ENCODE data around the gene C22orf31. TPM values are rescaled to one million over a fixed set of nuclear protein-coding genes. Genes with fewer than 3 reads are reported as not detected.

The C22orf31 gene
- total and polyA plus RNA-seq, 2 donors (not counting 3 experiments of a cell fraction or from before 2014, with no cell fraction given): not detected

- Histone ChIP-seq H4K20me1 (replicated peaks; ENCODE audit: control insufficient read depth, extremely low read depth, insufficient read depth, low read length) (no peaks in the 10 kb centered on the region), H3K27me3 (ENCODE audit: control insufficient read depth in 2 of 2, insufficient read depth in 2 of 2, low read length in 2 of 2) (peaks cover 4 to 6% of the 10 kb centered on the region in 2 experiments), H3K9ac (replicated peaks; ENCODE audit: extremely low read depth, insufficient read depth, low read length) (no peak overlapping the region), H3K79me2 (ENCODE audit: control insufficient read depth, insufficient read depth, low read length) (no peaks in the 10 kb centered on the region), H3K4me2 (ENCODE audit: insufficient read depth, low read length) (no peak overlapping the region), H3K4me3 (replicated peaks in 1 of 3; ENCODE audit: insufficient read depth in 1 of 3, low read depth in 1 of 3, low read length in 3 of 3) (no peak overlapping the region), H3K4me1 (ENCODE audit: control insufficient read depth, extremely low read depth, insufficient read depth, low read length) (no peaks in the 10 kb centered on the region), H3K9me3 (replicated peaks; ENCODE audit: control insufficient read depth, insufficient read depth, low read length) (no peaks in the 10 kb centered on the region), H3K27ac (ENCODE audit: insufficient read depth, low read depth, low read length) (no peak overlapping the region), H3K36me3 (ENCODE audit: control insufficient read depth in 2 of 2, extremely low read depth in 1 of 2, insufficient read depth in 2 of 2, low read length in 2 of 2) (no peaks in the 10 kb centered on the region), H3K9me1 (replicated peaks; ENCODE audit: control insufficient read depth, extremely low read depth, insufficient read depth, low read length) (no peaks in the 10 kb centered on the region), H2AFZ (ENCODE audit: low read depth, low read length) (no peak overlapping the region)
- ChIA-PET CTCF (no interaction called here), POLR2A (no interaction called here)
- BruUV-seq (replicated peaks): no TSS peak
- FAIRE-seq (no peak), DNase-seq (ENCODE audit: low read depth, low spot score) (no peak)
- intact Hi-C loops (cut with micrococcal nuclease) (no loop called here), dilution Hi-C loops (cut with MboI; ENCODE audit: extremely low pct_ligation_motif_present, low sequenced_read_pairs) (no loop called here)
- TF ChIP-seq EZH2 (IDR thresholded peaks at IDR 0.05; ENCODE audit: borderline replicate concordance, low read depth, low read length, severe bottlenecking) (no peak), FOS (IDR thresholded peaks at IDR 0.05; ENCODE audit: borderline replicate concordance, insufficient read depth, low read length) (no peak), POLR2AphosphoS5 (IDR thresholded peaks at IDR 0.05; ENCODE audit: insufficient read depth, low read depth, low read length) (no peak), MYC (IDR thresholded peaks at IDR 0.05; ENCODE audit: low read depth, low read length) (no peak), MAX (IDR thresholded peaks at IDR 0.05; ENCODE audit: insufficient read depth, insufficient read length) (no peak)
Observed at GRCh38 chr22:29098296-29098695, 36.7 kb upstream of the C22orf31 start.

- DNase-seq (ENCODE audit: low read depth, low spot score) (no peak), FAIRE-seq (no peak)
- Histone ChIP-seq H3K4me1 (ENCODE audit: control insufficient read depth, extremely low read depth, insufficient read depth, low read length) (no peaks in the 10 kb centered on the region), H3K4me3 (replicated peaks in 1 of 3; ENCODE audit: insufficient read depth in 1 of 3, low read depth in 1 of 3, low read length in 3 of 3) (no peak overlapping the region), H3K27ac (ENCODE audit: insufficient read depth, low read depth, low read length) (no peak overlapping the region), H4K20me1 (replicated peaks; ENCODE audit: control insufficient read depth, extremely low read depth, insufficient read depth, low read length) (no peaks in the 10 kb centered on the region), H2AFZ (ENCODE audit: low read depth, low read length) (no peak overlapping the region), H3K36me3 (ENCODE audit: control insufficient read depth in 2 of 2, extremely low read depth in 1 of 2, insufficient read depth in 2 of 2, low read length in 2 of 2) (no peaks in the 10 kb centered on the region), H3K9me3 (replicated peaks; ENCODE audit: control insufficient read depth, insufficient read depth, low read length) (no peaks in the 10 kb centered on the region), H3K9me1 (replicated peaks; ENCODE audit: control insufficient read depth, extremely low read depth, insufficient read depth, low read length) (no peaks in the 10 kb centered on the region), H3K27me3 (ENCODE audit: control insufficient read depth in 2 of 2, insufficient read depth in 2 of 2, low read length in 2 of 2) (peaks cover 4 to 8% of the 10 kb centered on the region in 2 experiments), H3K9ac (replicated peaks; ENCODE audit: extremely low read depth, insufficient read depth, low read length) (no peak overlapping the region), H3K4me2 (ENCODE audit: insufficient read depth, low read length) (no peak overlapping the region), H3K79me2 (ENCODE audit: control insufficient read depth, insufficient read depth, low read length) (no peaks in the 10 kb centered on the region)
- intact Hi-C loops (cut with micrococcal nuclease) (no loop called here), dilution Hi-C loops (cut with MboI; ENCODE audit: extremely low pct_ligation_motif_present, low sequenced_read_pairs) (no loop called here)
- BruUV-seq (replicated peaks): no TSS peak
- CTCF ChIA-PET: no interaction called here
- TF ChIP-seq JUN (IDR thresholded peaks at IDR 0.05; ENCODE audit: borderline replicate concordance, insufficient read depth, insufficient read length, low read depth) (no peak), POLR2A (IDR thresholded peaks at IDR 0.05; ENCODE audit: low read depth, low read length) (no peak), GATA2 (IDR thresholded peaks at IDR 0.05; ENCODE audit: insufficient read depth, insufficient read length, low read depth, low read length) (no peak), POLR2AphosphoS5 (IDR thresholded peaks at IDR 0.05; ENCODE audit: insufficient read depth, low read depth, low read length) (no peak), FOS (IDR thresholded peaks at IDR 0.05; ENCODE audit: borderline replicate concordance, insufficient read depth, low read length) (no peak), MAX (IDR thresholded peaks at IDR 0.05; ENCODE audit: insufficient read depth, insufficient read length) (no peak), CTCF (IDR thresholded peaks at IDR 0.05; ENCODE audit: extremely low read depth in 1 of 2, insufficient read depth in 1 of 2, low read depth in 1 of 2, low read length in 2 of 2) (no peak), EZH2 (IDR thresholded peaks at IDR 0.05; ENCODE audit: borderline replicate concordance, low read depth, low read length, severe bottlenecking) (no peak), MYC (IDR thresholded peaks at IDR 0.05; ENCODE audit: low read depth, low read length) (no peak)
- POLR2A ChIA-PET: no interaction called here
Observed at GRCh38 chr22:29096736-29097669, 35.4 kb upstream of the C22orf31 start.
